Stimulated activated memory B cell treated with anti-CD40 and anti-IgM and Interleukin-4, amounts not matched to agents 10 μg/mL and 1 μg/mL and 100 μg/mL, for 72 hours (primary cell): Measurements from ENCODE around the gene CEACAM3.
"Not testable (repeated sequence)": the region's sequence is repeated elsewhere in the genome, so short reads cannot be mapped to it uniquely, and the experiment has no call there.

ENCODE experiments used
- ATAC-seq: fragments of 150-1000 bp; cut with Tn5 transposase; 2 replicates; pipeline ENCODE4 v1.10.0; 2021
- H3K27ac Mint-ChIP-seq: one replicate; pipeline ENCODE4 v1.8.0; 2022; ENCODE audit warnings: mild to moderate bottlenecking, mixed read lengths
- H3K27me3 Mint-ChIP-seq: one replicate; pipeline ENCODE4 v1.8.0; 2022; ENCODE audit warnings: mixed read lengths
- H3K36me3 Mint-ChIP-seq: one replicate; pipeline ENCODE4 v1.8.0; 2022; ENCODE audit warnings: mixed read lengths
- H3K4me1 Mint-ChIP-seq: one replicate; pipeline ENCODE4 v1.8.0; 2022; ENCODE audit warnings: mixed read lengths
- H3K4me3 Mint-ChIP-seq: one replicate; pipeline ENCODE4 v1.8.0; 2022; ENCODE audit warnings: mild to moderate bottlenecking, moderate library complexity, mixed read lengths
- H3K9me3 Mint-ChIP-seq: one replicate; pipeline ENCODE4 v1.8.0; 2022; ENCODE audit warnings: mixed read lengths

The CEACAM3 gene

GRCh38 chr19:41796362-41796761 is at the start of gene CEACAM3:
Gene CEACAM3, plus strand, starts transcription at chr19:41796587. Its CDS starts 91 bp downstream, at chr19:41796678.
- Mint-ChIP-seq H3K36me3 (no peaks in the 10 kb centered on the region), H3K27me3 (peaks cover 25% of the 10 kb centered on the region), H3K4me1 (peaks cover 18% of the 10 kb centered on the region), H3K27ac (no peak within 1 kb of the TSS), H3K4me3 (no peak within 1 kb of the TSS), H3K9me3 (no peaks in the 10 kb centered on the region)
- ATAC-seq: no peak

DNA sequence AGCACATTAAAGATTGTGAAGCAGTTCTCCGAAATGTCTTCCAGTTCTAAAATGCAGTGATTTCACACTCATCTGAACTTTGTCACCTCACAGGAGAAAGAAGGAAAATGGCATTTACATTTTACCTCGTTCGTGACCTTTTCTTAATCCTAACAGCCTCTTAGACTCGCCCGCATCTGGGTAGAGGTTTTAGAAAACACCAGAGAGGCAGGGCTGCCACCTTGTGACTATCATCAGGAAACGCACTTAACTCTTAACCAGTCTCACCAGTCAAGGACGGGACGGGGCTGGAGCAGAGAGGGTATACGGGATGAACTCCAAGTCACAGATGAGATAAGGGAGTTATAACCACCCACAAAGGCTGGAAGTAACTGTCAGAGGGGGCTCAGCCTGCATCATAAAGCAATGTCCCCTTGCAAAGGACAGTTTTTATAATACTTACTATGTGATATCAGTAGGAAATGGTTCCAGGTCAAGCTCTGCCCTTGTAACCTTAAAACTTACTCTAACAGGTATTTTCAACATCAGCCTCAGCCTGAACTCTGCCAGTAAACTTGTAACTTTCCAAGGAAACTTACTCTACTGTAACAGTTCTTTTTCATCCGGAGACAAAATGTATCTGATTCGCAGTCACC is 49.7 kb upstream of the CEACAM3 start:
- no peak for ATAC-seq
- Mint-ChIP-seq H3K36me3 (no peaks in the 10 kb centered on the region), H3K4me1 (peaks cover 17% of the 10 kb centered on the region), H3K27ac (no peak overlapping the region), H3K9me3 (no peaks in the 10 kb centered on the region), H3K27me3 (peaks cover 64% of the 10 kb centered on the region), H3K4me3 (no peak overlapping the region)

GRCh38 chr19:41748012-41748411 is 48.4 kb upstream of the CEACAM3 start:
- H3K27ac Mint-ChIP-seq: no peak overlapping the region
- H3K4me3 Mint-ChIP-seq: no peak overlapping the region
- H3K4me1 Mint-ChIP-seq: peaks cover 17% of the 10 kb centered on the region
- H3K9me3 Mint-ChIP-seq: no peaks in the 10 kb centered on the region
- peaks cover 65% of the 10 kb centered on the region for H3K27me3 Mint-ChIP-seq
- H3K36me3 Mint-ChIP-seq: no peaks in the 10 kb centered on the region
- ATAC-seq: no peak

DNA sequence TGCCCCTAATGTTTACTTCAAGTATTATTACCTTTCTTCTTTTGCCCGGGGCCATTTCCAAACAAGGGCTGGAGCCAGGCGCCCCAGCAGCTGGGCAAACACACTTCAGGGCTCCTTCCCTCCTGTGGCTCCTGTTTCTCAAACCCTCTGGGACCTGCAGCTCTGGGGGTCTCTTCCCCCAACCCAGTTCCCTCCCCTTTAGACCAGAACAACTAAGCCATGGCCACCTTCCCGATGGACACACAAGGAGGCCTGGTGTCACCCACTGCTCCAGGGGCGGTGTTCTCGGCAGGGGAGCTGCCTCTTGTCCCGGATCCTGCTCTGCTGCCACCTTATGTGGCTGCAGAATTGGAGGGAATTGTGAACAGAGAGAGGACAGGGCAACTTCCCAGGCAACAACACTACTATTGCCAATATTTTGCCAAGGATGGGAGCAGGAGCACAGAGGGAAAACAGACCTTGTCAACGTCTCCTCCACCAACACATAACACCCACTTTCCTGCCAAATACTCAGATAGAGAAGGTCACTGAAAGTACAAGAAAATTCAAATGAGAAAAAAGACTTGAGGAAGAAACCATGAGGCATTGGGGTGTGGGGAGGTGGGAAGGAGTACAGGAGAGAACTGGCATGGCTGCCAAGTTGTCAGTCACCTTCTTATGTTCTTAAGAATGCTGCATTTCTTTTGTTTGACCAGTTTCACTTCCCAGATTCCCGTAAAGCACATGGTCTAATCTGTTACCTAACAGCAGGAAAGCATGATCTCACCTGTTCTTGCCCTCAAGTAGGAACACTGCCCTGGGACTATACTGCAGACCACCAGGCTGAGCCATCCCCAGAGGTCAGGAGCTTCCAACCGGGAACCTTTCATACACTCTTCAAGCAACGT is 45.9 kb upstream of the CEACAM3 start:
- H3K27me3 Mint-ChIP-seq: peaks cover 56% of the 10 kb centered on the region
- H3K9me3 Mint-ChIP-seq, H3K36me3 Mint-ChIP-seq, H3K27ac Mint-ChIP-seq, ATAC-seq, H3K4me3 Mint-ChIP-seq: not testable (repeated sequence)
- peaks cover 19% of the 10 kb centered on the region for H3K4me1 Mint-ChIP-seq

DNA sequence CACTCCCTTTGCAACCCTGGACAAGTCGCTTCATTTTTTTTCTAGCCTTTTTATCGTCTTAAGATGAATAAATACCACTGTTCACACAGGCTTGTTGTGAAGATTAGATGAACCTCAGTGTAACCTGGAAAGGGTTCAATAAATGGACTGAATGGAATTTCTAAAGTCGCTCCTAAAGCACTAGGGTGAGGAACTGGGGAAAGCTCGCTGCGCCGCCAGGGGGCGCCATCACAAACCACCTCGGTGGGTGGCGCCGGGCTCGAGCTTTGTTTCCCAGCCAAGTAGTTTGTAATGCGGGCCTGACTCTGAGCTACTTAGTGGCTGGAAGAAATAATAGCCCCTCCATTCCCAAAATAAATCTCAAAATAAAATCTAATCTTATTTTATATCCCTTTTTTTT is 43.2 kb upstream of the CEACAM3 start:
- Mint-ChIP-seq H3K36me3 (no peaks in the 10 kb centered on the region), H3K9me3 (no peaks in the 10 kb centered on the region), H3K4me3 (no peak overlapping the region), H3K27me3 (peaks cover 40% of the 10 kb centered on the region), H3K27ac (no peak overlapping the region), H3K4me1 (peaks cover 7% of the 10 kb centered on the region)
- no peak for ATAC-seq

- no peak overlapping the region for H3K27ac Mint-ChIP-seq
- H3K9me3 Mint-ChIP-seq: no peaks in the 10 kb centered on the region
- no peaks in the 10 kb centered on the region for H3K36me3 Mint-ChIP-seq
- no peak overlapping the region for H3K4me3 Mint-ChIP-seq
- ATAC-seq: peak; percentile 79
- peaks cover 7% of the 10 kb centered on the region for H3K4me1 Mint-ChIP-seq
- H3K27me3 Mint-ChIP-seq: peaks cover 41% of the 10 kb centered on the region
These were observed 42.4 kb upstream of the CEACAM3 start for GRCh38 chr19:41753936-41754529.

GRCh38 chr19:41755328-41755913 is 41.0 kb upstream of the CEACAM3 start, which contains the start of gene CEACAM6:
Gene CEACAM6, plus strand, starts transcription at chr19:41755530. Its CDS starts 109 bp downstream, at chr19:41755639.
- H3K4me1 Mint-ChIP-seq: peaks cover 7% of the 10 kb centered on the region
- no peaks in the 10 kb centered on the region for H3K9me3 Mint-ChIP-seq
- H3K27me3 Mint-ChIP-seq: peaks cover 54% of the 10 kb centered on the region
- no peak within 1 kb of the TSS for H3K4me3 Mint-ChIP-seq
- H3K36me3 Mint-ChIP-seq: no peaks in the 10 kb centered on the region
- ATAC-seq: no peak
- no peak within 1 kb of the TSS for H3K27ac Mint-ChIP-seq

GRCh38 chr19:41758846-41759245 is 37.5 kb upstream of the CEACAM3 start:
- Mint-ChIP-seq H3K27me3 (peaks cover 71% of the 10 kb centered on the region), H3K4me3 (no peak overlapping the region), H3K27ac (no peak overlapping the region), H3K4me1 (peaks cover 3% of the 10 kb centered on the region), H3K36me3 (no peaks in the 10 kb centered on the region), H3K9me3 (no peaks in the 10 kb centered on the region)
- no peak for ATAC-seq

- no peak for ATAC-seq
- Mint-ChIP-seq H3K27me3 (peaks cover 60% of the 10 kb centered on the region), H3K36me3 (no peaks in the 10 kb centered on the region), H3K4me1 (no peaks in the 10 kb centered on the region), H3K4me3 (no peak overlapping the region), H3K27ac (no peak overlapping the region), H3K9me3 (no peaks in the 10 kb centered on the region)
These were observed 29.3 kb upstream of the CEACAM3 start for GRCh38 chr19:41767115-41767514.

DNA sequence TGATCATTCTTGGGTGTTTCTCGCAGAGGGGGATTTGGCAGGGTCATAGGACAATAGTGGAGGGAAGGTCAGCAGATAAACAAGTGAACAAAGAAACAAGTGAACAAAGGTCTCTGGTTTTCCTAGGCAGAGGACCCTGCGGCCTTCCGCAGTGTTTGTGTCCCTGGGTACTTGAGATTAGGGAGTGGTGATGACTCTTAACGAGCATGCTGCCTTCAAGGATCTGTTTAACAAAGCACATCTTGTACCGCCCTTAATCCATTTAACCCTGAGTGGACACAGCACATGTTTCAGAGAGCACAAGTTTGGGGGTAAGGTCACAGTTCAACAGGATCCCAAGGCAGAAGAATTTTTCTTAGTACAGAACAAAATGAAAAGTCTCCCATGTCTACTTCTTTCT is 28.3 kb upstream of the CEACAM3 start:
- H3K9me3 Mint-ChIP-seq, H3K4me1 Mint-ChIP-seq, H3K4me3 Mint-ChIP-seq, H3K36me3 Mint-ChIP-seq, ATAC-seq, H3K27ac Mint-ChIP-seq: not testable (repeated sequence)
- H3K27me3 Mint-ChIP-seq: peaks cover 55% of the 10 kb centered on the region

- no peak for ATAC-seq
- Mint-ChIP-seq H3K27me3 (peaks cover 60% of the 10 kb centered on the region), H3K4me1 (no peaks in the 10 kb centered on the region), H3K36me3 (no peaks in the 10 kb centered on the region), H3K27ac (no peak overlapping the region), H3K9me3 (no peaks in the 10 kb centered on the region), H3K4me3 (no peak overlapping the region)
These were observed 26.8 kb upstream of the CEACAM3 start for GRCh38 chr19:41769608-41770007.

GRCh38 chr19:41771410-41771809 is 25.0 kb upstream of the CEACAM3 start:
- no peak overlapping the region for H3K27ac Mint-ChIP-seq
- H3K4me3 Mint-ChIP-seq: no peak overlapping the region
- H3K9me3 Mint-ChIP-seq: no peaks in the 10 kb centered on the region
- no peaks in the 10 kb centered on the region for H3K36me3 Mint-ChIP-seq
- no peak for ATAC-seq
- H3K4me1 Mint-ChIP-seq: no peaks in the 10 kb centered on the region
- peaks cover 42% of the 10 kb centered on the region for H3K27me3 Mint-ChIP-seq

DNA sequence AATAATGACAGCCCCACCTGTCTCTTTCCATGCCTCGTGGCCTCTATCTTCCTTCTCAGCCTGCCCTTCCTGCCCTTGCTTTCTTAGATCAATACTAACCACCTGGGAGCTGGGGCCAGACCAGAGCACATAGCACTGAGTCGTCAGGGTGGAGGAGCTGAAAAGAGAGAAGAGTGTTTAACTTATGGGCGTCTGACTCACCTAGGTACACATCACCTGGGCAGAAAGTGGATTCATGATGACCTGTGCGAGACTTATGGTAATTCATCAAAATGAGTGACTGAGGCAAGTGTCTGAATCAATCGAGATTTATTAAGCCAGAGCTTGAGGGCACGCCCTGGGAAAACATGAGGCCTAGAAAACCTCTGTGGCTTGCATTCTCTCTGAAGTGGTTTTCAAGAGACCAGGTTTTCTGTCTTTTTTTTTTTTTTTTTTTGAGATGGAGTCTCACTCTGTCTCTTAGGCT is 21.8 kb upstream of the CEACAM3 start:
- Mint-ChIP-seq H3K4me3 (no peak overlapping the region), H3K27ac (no peak overlapping the region), H3K36me3 (no peaks in the 10 kb centered on the region), H3K4me1 (no peaks in the 10 kb centered on the region), H3K27me3 (peaks cover 40% of the 10 kb centered on the region), H3K9me3 (no peaks in the 10 kb centered on the region)
- ATAC-seq: no peak

GRCh38 chr19:41776700-41777099 is 19.7 kb upstream of the CEACAM3 start:
- no peaks in the 10 kb centered on the region for H3K9me3 Mint-ChIP-seq
- ATAC-seq: no peak
- H3K4me1 Mint-ChIP-seq: no peaks in the 10 kb centered on the region
- peaks cover 27% of the 10 kb centered on the region for H3K27me3 Mint-ChIP-seq
- no peak overlapping the region for H3K27ac Mint-ChIP-seq
- no peak overlapping the region for H3K4me3 Mint-ChIP-seq
- H3K36me3 Mint-ChIP-seq: no peaks in the 10 kb centered on the region

DNA sequence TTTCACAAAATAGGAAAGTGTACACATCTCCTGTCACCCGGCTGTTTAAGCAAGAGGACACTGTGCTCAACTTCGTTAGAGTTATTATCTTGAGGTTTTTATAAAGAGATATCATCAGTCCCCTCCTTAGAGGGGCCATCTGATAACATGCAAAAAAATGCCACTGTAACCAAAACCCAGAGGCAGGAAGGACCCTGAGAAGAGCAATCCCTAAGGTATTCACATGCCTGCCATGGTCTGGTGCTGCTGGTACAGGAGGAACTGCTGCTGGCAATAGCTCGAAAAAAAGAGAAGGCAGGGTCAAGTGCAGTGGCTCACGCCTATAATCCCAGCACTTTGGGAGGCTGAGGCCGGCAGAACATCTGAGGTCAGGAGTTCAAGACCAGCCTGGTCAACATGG is 12.8 kb upstream of the CEACAM3 start:
- no peak overlapping the region for H3K27ac Mint-ChIP-seq
- H3K4me3 Mint-ChIP-seq: no peak overlapping the region
- no peaks in the 10 kb centered on the region for H3K9me3 Mint-ChIP-seq
- H3K4me1 Mint-ChIP-seq: peaks cover 29% of the 10 kb centered on the region
- peaks cover 30% of the 10 kb centered on the region for H3K27me3 Mint-ChIP-seq
- H3K36me3 Mint-ChIP-seq: no peaks in the 10 kb centered on the region
- ATAC-seq: no peak
